GM19025 (cell line): ENCODE measurements around the gene ENG.
"Not testable (repeated sequence)": the region's sequence is repeated elsewhere in the genome, so short reads cannot be mapped to it uniquely, and the experiment has no call there.

Experiments used
- ATAC-seq: cut with Tn5 transposase; IDR thresholded peaks from one replicate; pipeline ENCODE4 v1.9.1; 2021; ENCODE audit warnings: mild to moderate bottlenecking, low read depth, moderate library complexity; ENCODE audit not compliant: unreplicated experiment

Gene ENG

GRCh38 chr9:127796225-127796813 is 58.1 kb downstream of the ENG start:
- ATAC-seq = no peak

- ATAC-seq = no peak
Observed at GRCh38 chr9:127794001-127794791, 60.3 kb downstream of the ENG start.

DNA sequence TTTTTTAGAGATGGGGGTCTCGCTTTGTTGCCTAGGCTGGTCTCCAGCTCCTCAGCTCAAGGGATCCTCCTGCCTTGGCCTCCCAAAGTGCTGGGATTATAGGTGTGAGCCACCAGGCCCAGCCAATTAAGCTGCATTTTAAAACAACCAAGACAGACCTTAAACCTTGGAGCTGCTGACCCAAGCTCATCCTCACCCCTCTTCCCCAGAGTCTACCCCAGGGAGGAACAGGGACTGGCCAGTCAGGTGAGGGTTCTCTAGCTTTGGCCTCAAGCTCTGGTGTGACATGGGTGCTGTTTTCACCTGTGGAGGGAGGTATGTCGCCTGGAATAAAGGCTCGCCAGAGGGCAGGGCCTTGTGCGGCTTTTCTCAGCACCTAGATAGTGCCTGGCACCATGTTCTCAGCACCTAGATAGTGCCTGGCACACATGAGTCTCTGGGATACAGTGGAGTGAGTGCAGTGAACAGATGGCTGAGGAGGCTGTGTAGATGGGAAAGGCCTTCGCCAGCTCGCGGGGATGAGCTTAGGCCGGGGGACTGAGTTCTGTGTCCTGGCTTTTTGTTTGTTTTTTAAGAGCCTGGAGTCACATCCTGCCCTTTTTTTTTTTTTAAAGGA is 61.3 kb downstream of the ENG start:
- no peak for ATAC-seq

DNA sequence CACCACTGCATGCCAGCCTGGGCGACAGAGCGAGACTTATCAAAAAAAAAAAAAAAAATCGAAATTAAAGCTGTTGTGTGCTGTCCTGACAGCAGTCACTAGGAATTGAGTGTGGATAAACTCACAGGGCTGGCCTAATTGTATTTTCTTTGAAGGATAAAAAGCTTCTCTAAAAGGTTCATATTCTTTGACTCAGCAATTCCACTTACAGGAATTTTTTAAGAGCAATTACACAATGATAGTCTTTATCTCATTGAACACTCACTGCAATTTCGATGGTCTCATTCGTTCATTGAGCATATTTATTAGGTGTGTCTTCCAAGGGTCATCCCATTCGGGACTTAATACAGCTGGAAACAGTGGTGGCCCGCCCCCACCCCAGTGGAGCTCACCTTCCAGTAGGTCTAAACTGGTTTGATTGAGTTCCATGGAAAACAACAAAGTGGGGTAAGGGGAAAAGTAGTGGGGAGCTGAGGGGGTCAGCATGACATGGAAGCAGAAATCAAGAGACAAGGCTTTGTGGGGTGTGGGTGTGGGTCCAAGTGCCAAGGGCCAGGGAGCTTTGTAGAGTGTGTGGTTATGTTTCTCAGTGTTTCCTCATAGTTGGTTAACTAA is 61.9 kb downstream of the ENG start:
- ATAC-seq = no peak

GRCh38 chr9:127791085-127791484 is 63.4 kb downstream of the ENG start:
- no peak for ATAC-seq

DNA sequence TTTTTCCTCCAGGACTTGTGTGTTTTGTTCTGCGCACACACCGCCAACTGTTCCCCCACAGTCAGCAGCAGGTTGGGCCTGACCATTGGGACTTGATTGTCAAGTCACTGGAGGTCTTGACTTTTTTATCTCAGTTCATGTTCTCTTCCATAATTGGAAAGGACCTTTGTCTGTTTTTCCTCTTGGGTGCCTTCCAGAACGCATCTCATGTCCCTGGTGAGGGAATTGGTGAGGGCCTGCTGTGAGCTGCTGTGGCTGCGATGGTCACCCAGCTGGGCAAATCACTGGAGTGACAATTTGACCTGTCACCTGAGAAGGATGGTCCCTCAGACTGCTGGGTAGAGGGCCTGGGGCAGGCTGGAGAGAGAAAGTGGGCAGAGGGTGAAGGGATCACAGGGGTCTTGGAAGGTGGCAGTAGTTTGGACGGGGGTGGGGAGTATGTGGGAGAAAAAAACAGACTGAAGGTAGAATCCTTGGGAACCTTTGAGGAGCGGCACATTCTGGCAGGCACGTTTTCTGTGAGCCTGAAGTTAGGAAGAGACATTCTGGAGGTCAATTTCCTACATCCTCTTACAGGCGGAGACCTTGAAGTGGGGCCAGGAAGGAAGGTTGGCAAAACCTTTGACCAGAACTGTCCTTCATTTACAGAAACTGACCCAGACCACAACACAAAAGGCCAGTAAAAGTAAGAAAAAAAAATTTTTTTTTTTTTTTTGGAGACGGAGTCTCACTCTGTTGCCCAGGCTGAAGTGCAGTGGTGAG is 64.2 kb downstream of the ENG start:
- no peak for ATAC-seq

GRCh38 chr9:127789179-127789578 is 65.3 kb downstream of the ENG start:
- ATAC-seq = no peak

GRCh38 chr9:127788337-127789011 is 66.0 kb downstream of the ENG start:
- no peak for ATAC-seq

- no peak for ATAC-seq
Observed at GRCh38 chr9:127786773-127787104, 67.7 kb downstream of the ENG start.

- ATAC-seq = peak; percentile 61
Observed at GRCh38 chr9:127785933-127786772, 68.3 kb downstream of the ENG start, which contains the start of gene CDK9. Gene CDK9 (plus strand): TSS chr9:127786034. CDS start chr9:127786149, 115 bp downstream.

DNA sequence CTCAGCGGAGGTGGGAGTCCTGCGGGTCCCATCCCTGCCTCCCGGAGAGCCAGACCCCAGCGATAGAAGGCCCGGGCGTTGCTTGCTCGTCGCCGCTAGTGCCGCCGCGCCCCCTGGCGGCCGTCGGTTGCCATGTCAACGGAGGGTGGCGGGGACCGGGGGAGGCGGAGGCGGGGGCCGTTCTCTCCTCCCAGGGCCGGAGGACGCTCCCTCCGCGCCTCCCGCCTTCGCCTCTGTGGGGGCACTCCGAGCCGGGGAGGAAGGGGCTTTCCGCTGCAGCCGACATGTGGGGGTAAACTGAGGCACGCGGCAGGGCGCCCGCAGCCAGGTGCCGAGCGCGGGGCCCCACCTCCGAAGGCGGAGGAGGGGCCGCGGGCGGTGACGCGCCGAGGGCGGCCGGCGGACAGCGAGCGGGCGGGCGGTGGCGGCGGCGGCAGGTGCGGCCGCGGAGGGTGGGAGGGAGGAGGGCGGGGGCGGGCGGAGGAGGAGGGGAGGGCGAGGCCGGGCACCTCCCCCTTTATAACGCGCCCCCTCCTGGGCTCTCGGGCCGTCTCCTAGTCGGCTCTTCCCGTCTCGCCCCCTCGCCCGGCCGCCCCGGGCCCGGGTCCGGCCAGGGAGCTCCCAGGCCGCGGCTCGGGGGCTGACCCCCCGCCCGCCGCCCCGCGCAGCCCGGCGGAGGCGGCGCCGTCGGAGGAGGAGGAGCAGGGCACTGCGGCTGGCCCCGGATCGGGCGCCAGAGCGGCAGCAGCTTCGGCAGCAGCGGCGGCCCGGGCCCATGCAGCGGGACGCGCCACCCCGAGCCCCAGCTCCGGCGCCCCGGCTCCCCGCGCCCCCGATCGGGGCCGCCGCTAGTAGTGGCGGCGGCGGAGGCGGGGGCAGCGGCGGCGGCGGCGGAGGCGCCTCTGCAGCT is 69.2 kb downstream of the ENG start:
- peak; percentile 50 for ATAC-seq

- ATAC-seq = no peak
Observed at GRCh38 chr9:127783111-127784008, 71.1 kb downstream of the ENG start.

DNA sequence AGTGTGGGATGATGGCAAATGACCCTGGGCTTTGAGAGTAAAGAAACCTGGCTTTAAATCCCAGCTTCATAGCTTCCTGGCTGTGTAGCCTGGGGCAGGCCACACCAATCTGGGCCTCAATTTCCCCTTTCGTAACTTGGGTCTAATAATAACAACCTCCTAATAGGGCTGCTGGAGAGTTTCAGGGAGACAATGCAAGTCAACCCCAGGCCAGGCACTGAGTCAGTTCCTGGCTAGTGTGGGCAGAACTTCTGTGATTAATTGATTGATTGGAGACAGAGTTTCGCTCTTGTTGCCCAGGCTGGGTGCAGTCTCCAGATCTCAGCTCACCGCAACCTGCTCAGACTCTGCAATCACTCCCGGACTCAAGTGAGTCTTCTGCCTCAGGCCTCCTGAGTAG is 72.7 kb downstream of the ENG start:
- ATAC-seq = no peak

DNA sequence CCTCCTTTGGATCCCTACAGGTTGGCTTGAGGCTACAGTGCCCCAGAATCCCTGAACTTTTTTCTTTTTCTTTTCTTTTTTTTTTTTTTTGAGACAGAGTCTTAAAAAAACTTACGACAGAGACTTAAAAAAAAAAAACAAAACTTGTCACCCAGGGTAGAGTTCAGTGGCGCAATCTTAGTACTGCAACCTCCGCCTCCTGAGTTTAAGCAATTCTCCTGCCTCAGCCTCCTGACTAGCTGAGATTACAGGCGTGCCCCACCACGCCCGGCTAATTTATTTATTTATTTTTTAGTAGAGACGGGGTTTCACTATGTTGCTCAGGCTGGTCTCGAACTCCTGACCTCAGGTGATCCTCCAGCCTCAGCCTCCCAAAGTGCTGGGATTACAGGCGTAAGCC is 73.5 kb downstream of the ENG start:
- not testable (repeated sequence) for ATAC-seq

DNA sequence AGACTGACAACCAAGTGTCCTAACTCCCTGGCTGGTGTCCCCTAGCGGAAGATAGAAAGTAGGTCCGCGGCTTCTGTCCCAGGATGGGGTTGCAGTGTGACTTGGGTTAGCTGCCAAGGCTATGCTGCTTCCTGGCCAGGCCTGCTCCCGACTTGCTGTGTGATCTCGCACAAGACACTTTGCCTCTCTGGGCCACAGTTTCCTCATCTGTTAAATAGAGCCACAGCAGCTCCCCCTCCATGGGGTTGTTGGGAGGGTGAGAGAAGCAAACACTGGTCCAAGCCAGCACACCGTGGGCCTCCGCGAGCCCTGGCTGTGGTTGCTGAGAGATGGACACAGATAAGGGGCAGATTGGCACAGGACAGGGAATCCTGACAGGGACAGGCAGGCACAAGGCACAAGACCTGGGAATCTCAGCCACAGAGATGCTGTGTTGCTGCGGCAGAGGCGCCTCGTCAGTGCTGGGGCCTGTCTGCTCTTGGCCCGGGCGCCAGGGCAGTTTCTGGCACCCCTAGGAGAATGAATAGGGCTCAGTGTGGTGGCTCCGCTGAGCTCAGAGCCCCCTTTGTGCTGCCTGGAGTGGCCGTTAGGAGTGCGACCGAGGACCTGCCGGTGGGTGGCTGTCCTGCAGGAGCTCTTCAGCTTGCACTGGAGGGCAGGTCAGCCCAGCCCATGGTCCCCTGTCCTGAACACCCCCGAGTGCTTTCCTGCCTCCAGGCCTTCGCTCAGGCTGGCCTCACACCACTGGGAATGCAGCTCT is 74.2 kb downstream of the ENG start:
- ATAC-seq = no peak

DNA sequence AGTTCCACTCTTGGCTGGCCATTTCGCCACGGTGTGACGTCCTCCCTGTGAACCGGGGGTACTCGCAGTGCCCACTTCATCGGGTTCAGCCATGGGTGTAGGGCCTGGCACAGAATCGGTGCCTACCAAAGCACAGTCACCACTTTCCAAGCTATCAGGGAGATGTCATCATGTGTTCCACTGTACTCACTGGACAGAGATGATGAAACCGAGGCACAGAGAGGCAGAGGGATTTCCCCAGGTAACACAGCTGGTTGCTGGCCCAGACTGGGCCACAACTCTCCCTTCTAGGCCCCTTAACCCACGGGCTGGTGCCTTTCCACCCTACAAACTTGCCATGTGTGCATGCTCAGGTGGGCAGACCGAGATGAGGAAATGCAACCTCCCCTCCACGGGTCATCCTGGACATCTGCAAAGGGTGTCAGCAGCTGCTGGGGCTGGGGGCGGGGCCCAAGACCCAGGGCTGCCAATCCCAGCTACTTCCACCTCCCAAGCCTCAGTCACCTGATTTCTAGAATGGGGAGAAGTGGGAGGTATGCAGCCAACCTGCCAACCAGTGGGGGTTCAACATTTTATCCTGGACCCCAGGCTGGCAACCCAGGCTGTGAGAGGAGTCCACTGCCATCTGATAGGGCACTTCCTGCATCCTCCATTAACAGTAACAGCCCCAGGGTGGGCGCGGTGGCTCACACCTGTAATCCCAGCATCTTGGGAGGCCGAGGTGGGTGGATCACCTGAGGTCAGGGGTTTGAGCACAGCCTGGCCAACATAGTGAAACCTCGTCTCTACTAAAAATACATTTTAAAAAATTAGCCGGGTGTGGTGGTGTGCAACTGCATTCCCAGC is 75.1 kb downstream of the ENG start:
- peak; percentile 58 for ATAC-seq
